GM12878 (cell line): ENCODE measurements around the gene CRTC3. TPM values are rescaled to one million over a fixed set of nuclear protein-coding genes. Genes with fewer than 3 reads are reported as not detected.
A peak's percentile ranks its signal among the peaks of the same experiment; 100 is the strongest.

Experiments used
- ATAC-seq: fragments of 200-7000 bp; cut with Tn5 transposase; 3 replicates; pipeline ENCODE4 v1.9.1; 2020; ENCODE audit warnings: mild to moderate bottlenecking, moderate library complexity
- Bru-seq: library from RNA; stranded (reverse); fragments of 400-500 nt; gene quantifications from one replicate; lab custom pipeline; 2021; lab: Mats Ljungman, UMichigan
- BruChase-seq, 2 experiments: library from RNA; stranded (reverse); fragments of 400-500 nt; gene quantifications; one replicate each; lab custom pipeline; 2021; lab: Mats Ljungman, UMichigan
- BruUV-seq: library from RNA; stranded (reverse); fragments of 400-500 nt; replicated peaks from 2 replicates; lab custom pipeline; 2021; lab: Mats Ljungman, UMichigan
- CTCF ChIA-PET: fragments of 300-600 bp; sonication (Branson Sonifier 250); formaldehyde crosslinking; extraction: SDS; loops from one replicate; lab custom pipeline; 2021; ENCODE audit warnings: inconsistent platforms; lab: Yijun Ruan, JAX
- POLR2A ChIA-PET: fragments of 350-600 bp; formaldehyde crosslinking; extraction: SDS; loops from one replicate; lab custom pipeline; 2021; ENCODE audit warnings: inconsistent platforms; lab: Charles Lee
- RAD21 ChIA-PET: fragments of 300-600 bp; sonication (Branson Sonifier 250); formaldehyde crosslinking; loops from one replicate; lab custom pipeline; 2023; ENCODE audit warnings: antibody characterized with exemption; ENCODE audit not compliant: unreplicated experiment; lab: Charles Lee
- SMC1A ChIA-PET: fragments of 300-600 bp; sonication (Branson Sonifier 250); formaldehyde crosslinking; loops from one replicate; lab custom pipeline; 2023; ENCODE audit not compliant: unreplicated experiment, uncharacterized antibody; lab: Charles Lee
- DNase-seq: peaks from one replicate; pipeline ENCODE4 v3.0.0-alpha.2; 2011; ENCODE audit warnings: low read depth, low spot score
- FAIRE-seq: peaks from 3 replicates; lab custom pipeline; 2011; peaks lifted over from hg19 to GRCh38; lab: Jason Lieb, UNC
- H2AFZ ChIP-seq: 2 replicates; pipeline ENCODE4 v1.6.0; 2011; ENCODE audit warnings: low read depth, low read length, control low read depth; ENCODE audit not compliant: control insufficient read depth
- H3K27ac ChIP-seq: 2 replicates; pipeline ENCODE4 v1.5.1; 2011; ENCODE audit warnings: control low read depth; ENCODE audit not compliant: control insufficient read depth, insufficient read depth
- H3K27me3 ChIP-seq, 2 experiments: replicated peaks in 1 of 2; 2 replicates each; pipeline versions ENCODE4 v1.6.0 to v1.6.1; 2011; ENCODE audit warnings: low read length in 1 of 2; ENCODE audit not compliant: control insufficient read depth in 2 of 2, insufficient read depth in 2 of 2
- H3K36me3 ChIP-seq, 2 experiments: 2 replicates each; pipeline ENCODE4 v1.5.1; 2011; ENCODE audit warnings: low read length in 1 of 2; ENCODE audit not compliant: control insufficient read depth in 2 of 2, insufficient read depth in 2 of 2
- H3K4me1 ChIP-seq: 2 replicates; pipeline ENCODE4 v1.6.1; 2011; ENCODE audit warnings: mild to moderate bottlenecking, low read length, moderate library complexity, mixed read lengths; ENCODE audit not compliant: control insufficient read depth, insufficient read depth
- H3K4me2 ChIP-seq: 2 replicates; pipeline ENCODE4 v1.6.0; 2011; ENCODE audit warnings: control low read depth; ENCODE audit not compliant: control insufficient read depth, insufficient read depth
- H3K4me3 ChIP-seq: fragments of 200-600 bp; sonication (generic); 2 replicates; pipeline ENCODE4 v1.5.1; 2016
- H3K79me2 ChIP-seq: 2 replicates; pipeline ENCODE4 v1.6.0; 2011; ENCODE audit warnings: low read length; ENCODE audit not compliant: control insufficient read depth, insufficient read depth
- H3K9ac ChIP-seq: 2 replicates; pipeline ENCODE4 v1.8.0; 2011; ENCODE audit warnings: low read length, control low read depth, mixed read lengths; ENCODE audit not compliant: control insufficient read depth, insufficient read depth
- H3K9me3 ChIP-seq: replicated peaks from 3 replicates; pipeline ENCODE4 v1.5.1; 2011; ENCODE audit warnings: mild to moderate bottlenecking, low read length; ENCODE audit not compliant: control insufficient read depth, insufficient read depth
- H4K20me1 ChIP-seq: 2 replicates; pipeline ENCODE4 v1.6.0; 2011; ENCODE audit not compliant: control insufficient read depth, insufficient read depth
- BCLAF1 ChIP-seq: fragments of 450-650 bp; IDR thresholded peaks from 2 replicates; pipeline ENCODE4 v1.6.1; 2017; ENCODE audit warnings: antibody characterized with exemption, mild to moderate bottlenecking, moderate library complexity
- BHLHE40 ChIP-seq, 2 experiments: fragments of 450-650 bp in 1 of 2; IDR thresholded peaks; 2 replicates each; pipeline ENCODE4 v1.6.1; 2011 to 2017; ENCODE audit warnings: low read depth in 2 of 2, borderline replicate concordance in 1 of 2, improper control_type of control experiment in 1 of 2, low read length in 1 of 2, mild to moderate bottlenecking in 1 of 2
- BRCA1 ChIP-seq: IDR thresholded peaks from 2 replicates; pipeline ENCODE4 v1.6.1; 2011; ENCODE audit warnings: low read depth, low read length, improper control_type of control experiment
- HDGF ChIP-seq: fragments of 450-650 bp; IDR thresholded peaks from 2 replicates; pipeline ENCODE4 v1.6.1; 2016; ENCODE audit warnings: antibody characterized with exemption
- NKRF ChIP-seq: fragments of 450-650 bp; conservative IDR thresholded peaks from 2 replicates; pipeline ENCODE4 v1.6.1; 2017; ENCODE audit warnings: mild to moderate bottlenecking, moderate library complexity
- SMARCA5 ChIP-seq: fragments of 450-650 bp; IDR thresholded peaks from 2 replicates; pipeline ENCODE4 v1.6.1; 2017; ENCODE audit warnings: mild to moderate bottlenecking
- whole genome bisulfite sequencing: methylation state at CpG from one replicate; pipeline ENCODE4 v1.1.6; 2016; ENCODE audit warnings: low lambda C conversion rate; ENCODE audit not compliant: insufficient replicate concordance, insufficient coverage; ENCODE audit errors: missing lambda C conversion rate; 5-methylcytosine and 5-hydroxymethylcytosine counted together
- in situ Hi-C: fragments of 300-500 bp; cut with MboI; formaldehyde crosslinking; loops from 9 replicates; pipeline ENCODE4 v1.14.3; 2018; ENCODE audit warnings: mixed read lengths
- intact Hi-C: fragments of 100-400 bp; cut with micrococcal nuclease; formaldehyde crosslinking; loops from one replicate; pipeline ENCODE4 v1.14.2; 2022; ENCODE audit not compliant: unreplicated experiment
- long read RNA-seq, 2 experiments: library from polyadenylated mRNA; unstranded; transcript quantifications; one replicate each; pipeline ENCODE4 v2.0.0, GENCODE V29; 2019 to 2020
- polyA minus RNA-seq, 3 experiments: library from RNA; depleted of rRNA, polyadenylated mRNA; stranded (reverse); fragments of >200 nt; gene quantifications; 2 replicates each; pipeline ENCODE4 v1.2.3, GENCODE V29; 2011
- polyA plus RNA-seq, 11 experiments: library from polyadenylated mRNA; depleted of rRNA in 4 of 11; unstranded in 6 of 11; stranded (reverse) in 5 of 11; fragments of >200 nt; fragmentation: Nextera tagmentation in 4 of 11; fragmentation: Illumina TruSeq in 1 of 11; extraction: Ambion mirVana in 4 of 11; extraction: Trizol in 1 of 11; gene quantifications; 1 replicate in 1 of 11; 2 replicates in 10 of 11; pipeline versions ENCODE4 v1.2.1 to v1.2.3, GENCODE V29; 2011 to 2016; ENCODE audit warnings: inconsistent platforms in 2 of 11, missing spikeins in 2 of 11, low read depth in 1 of 11
- total RNA-seq, 4 experiments: library from RNA; depleted of rRNA in 3 of 4; stranded (reverse); fragments of >200 nt in 3 of 4; fragmentation: Illumina TruSeq in 1 of 4; extraction: Trizol in 1 of 4; gene quantifications; 2 replicates each; pipeline versions ENCODE4 v1.2.1 to v1.2.3, GENCODE V29; 2013 to 2021

The CRTC3 gene
- total RNA-seq (2013; cell fraction: nucleolus; rRNA removed): 78.6 and 83.0 TPM in 2 replicates
- 16.9 and 17.0 TPM in 2 replicates for total RNA-seq (2014; rRNA removed)
- 20.3 and 23.4 TPM in 2 replicates for total RNA-seq (2014; rRNA removed; fragmentation: Illumina TruSeq; extraction: Trizol)
- total RNA-seq (2021): 34.4 and 36.9 TPM in 2 replicates
- 11.6 TPM for polyA plus RNA-seq (2011; ENCODE audit: low read depth)
- polyA plus RNA-seq (2011; rRNA removed): 12.6 and 19.0 TPM in 2 replicates
- 11.7 and 12.2 TPM in 2 replicates for polyA plus RNA-seq (2011; cell fraction: cytosol; rRNA removed)
- polyA plus RNA-seq (2011; cell fraction: nucleus; rRNA removed): 19.8 and 26.1 TPM in 2 replicates
- polyA plus RNA-seq (2012): 16.7 and 18.2 TPM in 2 replicates
- 22.6 and 26.0 TPM in 2 replicates for polyA plus RNA-seq (2014; fragmentation: Illumina TruSeq; extraction: Trizol)
- polyA plus RNA-seq (2014; fragmentation: Nextera tagmentation; extraction: Ambion mirVana): 1 to 10 TPM; 3.5 to 4.2 TPM
- 22.2 and 22.9 TPM in 2 replicates for polyA plus RNA-seq (2014; rRNA removed)
- 10 to 100 TPM; 18.3 to 18.9 TPM for polyA plus RNA-seq (2016; fragmentation: Nextera tagmentation; extraction: Ambion mirVana)
- 21.0 and 23.6 TPM in 2 replicates for polyA minus RNA-seq (2011; rRNA and poly(A)+ RNA removed)
- 8.0 and 9.4 TPM in 2 replicates for polyA minus RNA-seq (2011; cell fraction: cytosol; rRNA and poly(A)+ RNA removed)
- 14.0 and 24.2 TPM in 2 replicates for polyA minus RNA-seq (2011; cell fraction: nucleus; rRNA and poly(A)+ RNA removed)
- Bru-seq, nascent RNA: percentile 78 among the genes with signal in this experiment
- percentile 76 among the genes with signal in this experiment for BruChase-seq, experiment 1, labeled RNA remaining after a 6-hour chase
- BruChase-seq, experiment 2, labeled RNA remaining after a 2-hour chase: percentile 75 among the genes with signal in this experiment
- long read RNA-seq, experiment 1, partial matches to known transcripts: 0 of 3 reads
- long read RNA-seq, experiment 1, other reads (novel, unspliced or antisense): 3 of 3 reads
- long read RNA-seq, experiment 2, partial matches to known transcripts: 2 of 10 reads
- long read RNA-seq, experiment 2, other reads (novel, unspliced or antisense): 8 of 10 reads

GRCh38 chr15:90529371-90530249 is at the start of gene CRTC3:
CRTC3 (plus strand) TSS chr15:90529923; CDS start chr15:90530072, 149 bp downstream.
- ChIA-PET RAD21 (interaction anchor here (0.9 to 2.4 kb wide), 7 partner anchors 8 to 142 kb away, joined by 3 to 12 read pairs (median 4); partner anchors contain the start of gene IQGAP1), CTCF (interaction anchor here (0.6 to 2.5 kb wide), 10 partner anchors 9 to 357 kb away, joined by 3 to 9 read pairs (median 4); no protein-coding TSS in a partner anchor), POLR2A (interaction anchor here (0.5 to 1.9 kb wide), 6 partner anchors 8 to 145 kb away, joined by 3 to 10 read pairs (median 6); no protein-coding TSS in a partner anchor), SMC1A (interaction anchor here (0.9 to 1.7 kb wide), 4 partner anchors 23 to 405 kb away, joined by 3 to 8 read pairs (median 4); no protein-coding TSS in a partner anchor)
- H3K4me3 ChIP-seq: peak within 1 kb of the TSS; percentile 71
- H3K79me2 ChIP-seq: peaks cover 44% of the 10 kb centered on the region
- H4K20me1 ChIP-seq: no peaks in the 10 kb centered on the region
- under 1% methylated on average over 29 of the region's 104 CpGs for WGBS
- H3K27me3 ChIP-seq: no peaks in the 10 kb centered on the region
- peak within 1 kb of the TSS; percentile 84 for H2AFZ ChIP-seq
- DNase-seq (no peak), ATAC-seq (peak; percentile 89), FAIRE-seq (no peak)
- peak within 1 kb of the TSS; percentile 84 for H3K27ac ChIP-seq
- H3K36me3 ChIP-seq: no peaks in the 10 kb centered on the region
- H3K9ac ChIP-seq: peak within 1 kb of the TSS; percentile 92
- intact Hi-C loops: loop anchor here (5.0 to 10.0 kb wide), 2 partner anchors 68 to 165 kb away; no protein-coding TSS in a partner anchor
- H3K9me3 ChIP-seq: no peaks in the 10 kb centered on the region
- peak within 1 kb of the TSS; percentile 89 for H3K4me2 ChIP-seq
- in situ Hi-C loops: no loop called here
- TSS peak; percentile 74 for BruUV-seq
- peaks cover 7% of the 10 kb centered on the region for H3K4me1 ChIP-seq
- TF ChIP-seq BCLAF1: no peak
- peak in 1 of 2 experiments; percentile 46; a peak in 1 of 4 replicates for TF ChIP-seq BHLHE40 (IDR thresholded peaks at IDR 0.05; ENCODE audit: borderline replicate concordance in 1 of 2, low read depth in 2 of 2, low read length in 1 of 2)
- TF ChIP-seq SMARCA5: peak; percentile 82; the same call in 1 of the 2 replicates
- TF ChIP-seq NKRF: peak; percentile 65; the same call in 1 of the 2 replicates
- TF ChIP-seq BRCA1: no peak
- peak; percentile 60; the same call in 1 of the 2 replicates for TF ChIP-seq HDGF
